Right cardiac atrium (tissue), 5 donors: ENCODE results near the gene SPTBN5. TPM values are rescaled to one million over a fixed set of nuclear protein-coding genes. Genes with fewer than 3 reads are reported as not detected.

ENCODE experiments used
- ATAC-seq, 2 donors: fragments of 200-7000 bp; cut with Tn5 transposase; one replicate each; pipeline versions ENCODE4 v1.8.0 to v1.9.1; 2020; ENCODE audit warnings: moderate library complexity in 2 of 2, mild to moderate bottlenecking in 1 of 2
- DNase-seq, 3 donors: peaks; one replicate each; pipeline ENCODE4 v3.0.0-alpha.2; 2020
- H3K27ac ChIP-seq: one replicate; pipeline ENCODE4 v1.5.1; 2013; ENCODE audit warnings: mild to moderate bottlenecking, low read length, control low read depth, moderate library complexity
- H3K27me3 ChIP-seq: one replicate; pipeline ENCODE4 v1.6.1; 2013; ENCODE audit not compliant: control insufficient read depth, insufficient read depth
- H3K4me1 ChIP-seq: one replicate; pipeline ENCODE4 v1.6.1; 2013; ENCODE audit warnings: low read length; ENCODE audit not compliant: control insufficient read depth, insufficient read depth
- H3K4me3 ChIP-seq: one replicate; pipeline ENCODE4 v1.5.1; 2013; ENCODE audit warnings: low read length, control low read depth
- H3K9me3 ChIP-seq: one replicate; pipeline ENCODE4 v1.6.1; 2013; ENCODE audit warnings: low read length; ENCODE audit not compliant: control insufficient read depth
- WGBS: extraction: QIAGEN DNeasy Blood & Tissue Kit; methylation state at CpG from one replicate; pipeline ENCODE4 v1.1.7; 2013; 5-methylcytosine and 5-hydroxymethylcytosine counted together
- intact Hi-C, 4 donors: fragments of 100-400 bp; cut with DNase I; formaldehyde crosslinking; loops; one replicate each; pipeline versions ENCODE4 v1.11.0 to v1.14.0; 2022 to 2023
- long read RNA-seq, 4 donors: library from polyadenylated mRNA; unstranded; transcript quantifications; one replicate each; pipeline ENCODE4 v2.0.0, GENCODE V29; 2020 to 2021
- polyA plus RNA-seq: library from polyadenylated mRNA; stranded (reverse); fragments of 200-250 nt; gene quantifications from one replicate; pipeline ENCODE4 v1.2.3, GENCODE V29; 2013
- total RNA-seq, 4 donors: library from RNA; stranded (reverse); fragmentation: NEBNext Ultra II Directional; extraction: Animal tissue kit (Norgen Biotek cat#: 25700); gene quantifications; one replicate each; pipeline ENCODE4 v1.2.1, GENCODE V29; 2021
- donor health status: healthy with polysubstance abuse.
- donor health status: DM: no; HTN: yes; CAD: no.
- donor health status: DM: no; HTN: no; CAD: no.
- donor health status: DM: no; HTN: yes; CAD: no; lungs with severe emphysema.
- donor health status: DM: yes; HTN: yes; CAD: no.

The SPTBN5 gene
- 1 to 10 TPM; 1.7 to 4.3 (median 3.8) TPM for total RNA-seq
- 2.3 TPM for polyA plus RNA-seq
- long read RNA-seq, donor 1, partial matches to known transcripts, result 6 of 31 reads
- long read RNA-seq, donor 1, other reads (novel, unspliced or antisense), result 25 of 31 reads
- long read RNA-seq, donor 2, partial matches to known transcripts, result 6 of 11 reads
- long read RNA-seq, donor 2, other reads (novel, unspliced or antisense), result 5 of 11 reads
- long read RNA-seq, donor 3, partial matches to known transcripts, result 3 of 5 reads
- long read RNA-seq, donor 3, other reads (novel, unspliced or antisense), result 2 of 5 reads
- long read RNA-seq, donor 4, partial matches to known transcripts, result 2 of 3 reads
- long read RNA-seq, donor 4, other reads (novel, unspliced or antisense), result 1 of 3 reads

- intact Hi-C loops, result no loop called here
- H3K4me3 ChIP-seq, result peak within 1 kb of the TSS; percentile 18
These were observed at the start of gene SPTBN5 for GRCh38 chr15:41893422-41894250. TSS of gene SPTBN5 (minus strand) at chr15:41894053. CDS start at chr15:41893497, 556 bp downstream.

GRCh38 chr15:41942886-41943285 is 49.0 kb upstream of the SPTBN5 start:
- H3K27ac ChIP-seq, result peak overlapping the region; percentile 33

More at GRCh38 chr15:41893422-41894250, at the start of gene SPTBN5:
- DNase-seq, result peak in 2 of 3 donors; percentile 45 to 53
- WGBS, result 79% methylated on average over 15 of the region's 15 CpGs
- H3K27ac ChIP-seq, result peak within 1 kb of the TSS; percentile 59
- H3K9me3 ChIP-seq, result no peaks in the 10 kb centered on the region
- H3K4me1 ChIP-seq, result peaks cover 10% of the 10 kb centered on the region
- H3K27me3 ChIP-seq, result no peaks in the 10 kb centered on the region
- no peak for ATAC-seq

GRCh38 chr15:41941644-41942415 is 48.0 kb upstream of the SPTBN5 start:
- intact Hi-C loops, result no loop called here

More at GRCh38 chr15:41942886-41943285, 49.0 kb upstream of the SPTBN5 start:
- no peaks in the 10 kb centered on the region for H3K9me3 ChIP-seq
- no peak overlapping the region for H3K4me3 ChIP-seq
- 75% methylated on average over 7 of the region's 7 CpGs for WGBS
- DNase-seq (no peak), ATAC-seq (no peak)
- intact Hi-C loops, result no loop called here
- peaks cover 24% of the 10 kb centered on the region for H3K4me1 ChIP-seq
- no peaks in the 10 kb centered on the region for H3K27me3 ChIP-seq

GRCh38 chr15:41940441-41940857 is 46.6 kb upstream of the SPTBN5 start:
- intact Hi-C loops, result no loop called here
- ATAC-seq (no peak), DNase-seq (no peak)
- peak overlapping the region; percentile 31 for H3K27ac ChIP-seq
- H3K4me1 ChIP-seq, result peaks cover 20% of the 10 kb centered on the region
- no peaks in the 10 kb centered on the region for H3K9me3 ChIP-seq
- H3K27me3 ChIP-seq, result no peaks in the 10 kb centered on the region
- WGBS, result 56% methylated on average over 13 of the region's 13 CpGs
- no peak overlapping the region for H3K4me3 ChIP-seq

More at GRCh38 chr15:41941644-41942415, 48.0 kb upstream of the SPTBN5 start:
- Histone ChIP-seq H3K9me3 (no peaks in the 10 kb centered on the region), H3K4me3 (no peak overlapping the region), H3K27me3 (no peaks in the 10 kb centered on the region), H3K4me1 (peaks cover 24% of the 10 kb centered on the region), H3K27ac (peak overlapping the region; percentile 61)
- ATAC-seq (no peak), DNase-seq (no peak)
- 76% methylated on average over 22 of the region's 22 CpGs for WGBS

- Histone ChIP-seq H3K27me3 (no peaks in the 10 kb centered on the region), H3K27ac (peak overlapping the region; percentile 4), H3K4me1 (peaks cover 23% of the 10 kb centered on the region), H3K9me3 (no peaks in the 10 kb centered on the region), H3K4me3 (no peak overlapping the region)
- intact Hi-C loops, result loop anchor here in 1 of 4 donors (5.0 kb wide), 1 partner anchor 32 kb away; the partner anchor contains the start of gene EHD4
- WGBS, result 91% methylated on average over 9 of the region's 9 CpGs
- ATAC-seq (no peak), DNase-seq (no peak)
These were observed 46.1 kb upstream of the SPTBN5 start for GRCh38 chr15:41939986-41940385.

GRCh38 chr15:41937568-41937923 is 43.7 kb upstream of the SPTBN5 start:
- peak in 1 of 2 donors; percentile 15 for ATAC-seq
- DNase-seq, result no peak
- Histone ChIP-seq H3K27me3 (no peaks in the 10 kb centered on the region), H3K4me1 (peaks cover 20% of the 10 kb centered on the region), H3K4me3 (no peak overlapping the region), H3K9me3 (no peaks in the 10 kb centered on the region), H3K27ac (peak overlapping the region; percentile 92)
- intact Hi-C loops, result loop anchor here in 1 of 4 donors (5.0 kb wide), 1 partner anchor 35 kb away; the partner anchor contains the start of gene EHD4
- 53% methylated on average over 4 of the region's 4 CpGs for WGBS

- H3K27ac ChIP-seq, result peak overlapping the region; percentile 92
- H3K4me3 ChIP-seq, result no peak overlapping the region
- DNase-seq (peak in 2 of 3 donors; percentile 62 to 78), ATAC-seq (peak; percentile 44 to 71)
- no peaks in the 10 kb centered on the region for H3K27me3 ChIP-seq
- no peaks in the 10 kb centered on the region for H3K9me3 ChIP-seq
- 45% methylated on average over 19 of the region's 19 CpGs for WGBS
- intact Hi-C loops, result loop anchor here in 1 of 4 donors (5.0 kb wide), 1 partner anchor 35 kb away; the partner anchor contains the start of gene EHD4
- H3K4me1 ChIP-seq, result peaks cover 23% of the 10 kb centered on the region
These were observed 43.1 kb upstream of the SPTBN5 start for GRCh38 chr15:41936649-41937567.

GRCh38 chr15:41936155-41936554 is 42.3 kb upstream of the SPTBN5 start:
- DNase-seq, result no peak
- WGBS, result 89% methylated on average over 3 of the region's 3 CpGs
- Histone ChIP-seq H3K27me3 (no peaks in the 10 kb centered on the region), H3K4me1 (peaks cover 25% of the 10 kb centered on the region), H3K4me3 (no peak overlapping the region), H3K9me3 (no peaks in the 10 kb centered on the region), H3K27ac (no peak overlapping the region)
- intact Hi-C loops, result loop anchor here in 1 of 4 donors (5.0 kb wide), 1 partner anchor 36 kb away; the partner anchor contains the start of gene EHD4
- ATAC-seq, result no peak

GRCh38 chr15:41935566-41936020 is 41.7 kb upstream of the SPTBN5 start:
- Histone ChIP-seq H3K27ac (peak overlapping the region; percentile 65), H3K4me1 (peaks cover 26% of the 10 kb centered on the region), H3K27me3 (no peaks in the 10 kb centered on the region), H3K9me3 (no peaks in the 10 kb centered on the region), H3K4me3 (no peak overlapping the region)
- 66% methylated on average over 5 of the region's 5 CpGs for WGBS
- intact Hi-C loops, result loop anchor here in 1 of 4 donors (5.0 kb wide), 1 partner anchor 37 kb away; the partner anchor contains the start of gene EHD4
- DNase-seq (no peak), ATAC-seq (no peak)
